K562 (cell line): ENCODE measurements around the gene ZNF593OS. TPM values are rescaled to one million over a fixed set of nuclear protein-coding genes. Genes with fewer than 3 reads are reported as not detected.
A peak's percentile ranks its signal among the peaks of the same experiment; 100 is the strongest.

Source experiments
- CEBPG ChIP-seq, 3 experiments: fragments of 200-800 bp in 1 of 3; sonication (Bioruptor generic) in 1 of 3; sonication (generic) in 1 of 3; formaldehyde crosslinking in 1 of 3; IDR thresholded peaks in 2 of 3; conservative IDR thresholded peaks in 1 of 3; 2 replicates each; pipeline versions ENCODE4 v1.6.1 to v1.8.0; 2016 to 2022; ENCODE audit warnings: missing compliant biosample characterization in 2 of 3, missing genetic modification characterization in 2 of 3, mild to moderate bottlenecking in 1 of 3, missing genetic modification reagents in 1 of 3
- DDX20 ChIP-seq: fragments of 450-650 bp; IDR thresholded peaks from 2 replicates; pipeline ENCODE4 v1.6.1; 2016; ENCODE audit warnings: missing genetic modification characterization, low read depth, mild to moderate bottlenecking, missing compliant biosample characterization, moderate library complexity
- HDAC3 ChIP-seq: fragments of 450-650 bp; IDR thresholded peaks from 2 replicates; pipeline ENCODE4 v1.6.1; 2018; ENCODE audit warnings: borderline replicate concordance, mild to moderate bottlenecking, moderate library complexity; ENCODE audit not compliant: partially characterized antibody
- NUFIP1 ChIP-seq: fragments of 450-650 bp; IDR thresholded peaks from 2 replicates; pipeline ENCODE4 v1.6.1; 2018; ENCODE audit not compliant: partially characterized antibody
- PCBP1 ChIP-seq: fragments of 200-400 bp; formaldehyde crosslinking; IDR thresholded peaks from 2 replicates; pipeline ENCODE4 v1.6.1; 2018; ENCODE audit warnings: mild to moderate bottlenecking, low read depth, low read length; ENCODE audit not compliant: poor library complexity, severe bottlenecking
- POLR2AphosphoS5 ChIP-seq: IDR thresholded peaks from 2 replicates; pipeline ENCODE4 v1.6.1; 2011; ENCODE audit warnings: mild to moderate bottlenecking, low read depth, low read length, moderate library complexity; ENCODE audit not compliant: control insufficient read depth, insufficient read depth
- POLR2G ChIP-seq: fragments of 200-400 bp; formaldehyde crosslinking; IDR thresholded peaks from 2 replicates; pipeline ENCODE4 v1.6.1; 2017; ENCODE audit warnings: low read depth, mild to moderate bottlenecking, antibody characterized with exemption, low read length, moderate library complexity
- TGIF2 ChIP-seq: sonication (generic); formaldehyde crosslinking; IDR thresholded peaks from 2 replicates; pipeline ENCODE4 v1.8.1; 2022; ENCODE audit warnings: mild to moderate bottlenecking, missing genetic modification reagents, moderate library complexity
- ZNF121 ChIP-seq: sonication (generic); formaldehyde crosslinking; conservative IDR thresholded peaks from 2 replicates; pipeline ENCODE4 v1.8.0; 2022; ENCODE audit warnings: missing genetic modification reagents
- ZNF668 ChIP-seq: fragments of 250-450 bp; sonication (Bioruptor Pico); IDR thresholded peaks from 2 replicates; pipeline ENCODE4 v1.8.0; 2022; ENCODE audit warnings: mild to moderate bottlenecking, inconsistent platforms
- polyA plus RNA-seq, 8 experiments: library from polyadenylated mRNA; depleted of rRNA in 4 of 8; stranded (reverse) in 5 of 8; unstranded in 3 of 8; fragments of >200 nt; fragmentation: Nextera tagmentation in 2 of 8; fragmentation: Illumina TruSeq in 1 of 8; extraction: Ambion mirVana in 2 of 8; extraction: Trizol in 1 of 8; gene quantifications; 2 replicates each; pipeline versions ENCODE4 v1.2.1 to v1.2.3, GENCODE V29; 2011 to 2014; ENCODE audit warnings: inconsistent platforms in 1 of 8, missing spikeins in 1 of 8
- total RNA-seq, 7 experiments: library from RNA; depleted of rRNA in 6 of 7; stranded (reverse); fragments of >200 nt in 6 of 7; fragmentation: Illumina TruSeq in 2 of 7; extraction: Trizol in 2 of 7; gene quantifications; 2 replicates each; pipeline versions ENCODE4 v1.2.1 to v1.2.3, GENCODE V29; 2011 to 2021; ENCODE audit warnings: low replicate concordance in 1 of 7
- TF ChIP-seq, protein P1 (sequence below): fragments of 250-450 bp; sonication (Bioruptor Pico); IDR thresholded peaks from 2 replicates; pipeline ENCODE4 v1.9.0; 2021; ENCODE audit warnings: mild to moderate bottlenecking, inconsistent platforms
- TF ChIP-seq, protein P2 (sequence below), 2 experiments: fragments of 450-650 bp in 1 of 2; sonication (generic) in 1 of 2; formaldehyde crosslinking in 1 of 2; IDR thresholded peaks in 1 of 2; conservative IDR thresholded peaks in 1 of 2; 2 replicates each; pipeline versions ENCODE4 v1.6.1 to v1.8.1; 2016 to 2023; ENCODE audit warnings: mild to moderate bottlenecking in 2 of 2, moderate library complexity in 2 of 2, inconsistent platforms in 1 of 2, missing genetic modification reagents in 1 of 2
- TF ChIP-seq, protein P3 (sequence below): fragments of 450-650 bp; formaldehyde crosslinking; IDR thresholded peaks from 2 replicates; pipeline ENCODE4 v1.4.0; 2020; ENCODE audit warnings: mild to moderate bottlenecking, moderate library complexity
- TF ChIP-seq, protein P4 (sequence below): IDR thresholded peaks from 2 replicates; pipeline ENCODE4 v1.6.1; 2011; ENCODE audit not compliant: insufficient read length; ENCODE audit errors: extremely low read depth

The ZNF593OS gene
- total and polyA plus RNA-seq, 9 of the 15 experiments (the other 6 are each of a cell fraction or from before 2014, with no cell fraction given): 0.24 to 0.27 TPM; not detected in 7

DNA sequence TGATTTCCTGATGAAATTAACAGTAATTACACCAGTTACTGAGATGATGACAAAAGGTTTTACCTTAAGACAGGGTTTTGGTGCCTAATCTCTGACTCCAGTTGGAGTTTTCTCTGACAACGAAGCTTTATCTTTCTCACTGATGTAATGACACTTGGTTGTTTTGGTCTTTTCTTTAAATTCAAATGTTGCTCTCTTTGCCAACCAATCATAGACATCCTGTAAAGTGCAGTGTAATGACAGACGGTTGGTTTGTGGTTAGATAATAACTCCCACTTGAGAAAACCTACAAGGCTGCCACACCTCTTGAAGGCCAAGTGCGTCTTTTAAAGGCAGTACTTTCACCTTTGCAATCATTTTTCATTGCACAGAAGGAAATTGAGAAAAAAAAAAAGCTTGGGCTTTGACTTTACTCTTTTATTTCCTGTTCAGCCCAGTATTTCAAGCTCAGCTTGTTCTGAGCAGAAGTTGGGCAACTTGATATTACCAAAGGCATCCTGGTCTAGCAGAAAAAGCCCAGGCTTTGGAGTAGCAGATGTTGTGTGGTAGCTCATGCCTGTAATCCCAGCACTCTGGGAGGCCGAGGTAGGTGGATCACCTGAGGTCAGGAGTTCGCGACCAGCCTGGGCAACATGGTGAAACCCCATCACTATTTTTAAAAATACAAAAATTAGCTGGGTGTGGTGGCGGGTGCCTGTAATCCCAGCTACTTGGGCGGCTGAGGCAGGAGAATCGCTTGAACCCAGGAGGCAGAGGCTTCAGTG lies 45.1 kb downstream of the ZNF593OS start (continued):
- TF ChIP-seq, protein P1, sequence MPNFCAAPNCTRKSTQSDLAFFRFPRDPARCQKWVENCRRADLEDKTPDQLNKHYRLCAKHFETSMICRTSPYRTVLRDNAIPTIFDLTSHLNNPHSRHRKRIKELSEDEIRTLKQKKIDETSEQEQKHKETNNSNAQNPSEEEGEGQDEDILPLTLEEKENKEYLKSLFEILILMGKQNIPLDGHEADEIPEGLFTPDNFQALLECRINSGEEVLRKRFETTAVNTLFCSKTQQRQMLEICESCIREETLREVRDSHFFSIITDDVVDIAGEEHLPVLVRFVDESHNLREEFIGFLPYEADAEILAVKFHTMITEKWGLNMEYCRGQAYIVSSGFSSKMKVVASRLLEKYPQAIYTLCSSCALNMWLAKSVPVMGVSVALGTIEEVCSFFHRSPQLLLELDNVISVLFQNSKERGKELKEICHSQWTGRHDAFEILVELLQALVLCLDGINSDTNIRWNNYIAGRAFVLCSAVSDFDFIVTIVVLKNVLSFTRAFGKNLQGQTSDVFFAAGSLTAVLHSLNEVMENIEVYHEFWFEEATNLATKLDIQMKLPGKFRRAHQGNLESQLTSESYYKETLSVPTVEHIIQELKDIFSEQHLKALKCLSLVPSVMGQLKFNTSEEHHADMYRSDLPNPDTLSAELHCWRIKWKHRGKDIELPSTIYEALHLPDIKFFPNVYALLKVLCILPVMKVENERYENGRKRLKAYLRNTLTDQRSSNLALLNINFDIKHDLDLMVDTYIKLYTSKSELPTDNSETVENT (CRISPR knock-in tag): peak; percentile 57; the same call in 1 of the 2 replicates
- TF ChIP-seq, protein P2, sequence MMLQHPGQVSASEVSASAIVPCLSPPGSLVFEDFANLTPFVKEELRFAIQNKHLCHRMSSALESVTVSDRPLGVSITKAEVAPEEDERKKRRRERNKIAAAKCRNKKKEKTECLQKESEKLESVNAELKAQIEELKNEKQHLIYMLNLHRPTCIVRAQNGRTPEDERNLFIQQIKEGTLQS (IDR thresholded peaks at IDR 0.05): peak; percentile 94
- TF ChIP-seq, protein P2 (CRISPR knock-in tag; conservative IDR thresholded peaks at IDR 0.05): peak; percentile 81; the same call in 1 of the 2 replicates
- TF ChIP-seq ZNF668 (CRISPR knock-in tag): peak; percentile 48; the same call in 1 of the 2 replicates
- TF ChIP-seq, protein P3, sequence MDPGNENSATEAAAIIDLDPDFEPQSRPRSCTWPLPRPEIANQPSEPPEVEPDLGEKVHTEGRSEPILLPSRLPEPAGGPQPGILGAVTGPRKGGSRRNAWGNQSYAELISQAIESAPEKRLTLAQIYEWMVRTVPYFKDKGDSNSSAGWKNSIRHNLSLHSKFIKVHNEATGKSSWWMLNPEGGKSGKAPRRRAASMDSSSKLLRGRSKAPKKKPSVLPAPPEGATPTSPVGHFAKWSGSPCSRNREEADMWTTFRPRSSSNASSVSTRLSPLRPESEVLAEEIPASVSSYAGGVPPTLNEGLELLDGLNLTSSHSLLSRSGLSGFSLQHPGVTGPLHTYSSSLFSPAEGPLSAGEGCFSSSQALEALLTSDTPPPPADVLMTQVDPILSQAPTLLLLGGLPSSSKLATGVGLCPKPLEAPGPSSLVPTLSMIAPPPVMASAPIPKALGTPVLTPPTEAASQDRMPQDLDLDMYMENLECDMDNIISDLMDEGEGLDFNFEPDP: peak; percentile 83; the same call in 1 of the 2 replicates
- no peak for TF ChIP-seq NUFIP1
- TF ChIP-seq HDAC3: peak; percentile 97
- TF ChIP-seq CEBPG (CRISPR knock-in tag; IDR thresholded peaks at IDR 0.05): peak; percentile 89
- TF ChIP-seq CEBPG (tag; conservative IDR thresholded peaks at IDR 0.05 in 1 of 2, IDR thresholded peaks at IDR 0.05 in 1 of 2): peak; percentile 81 to 95
- peak; percentile 90 for TF ChIP-seq POLR2AphosphoS5
- TF ChIP-seq, protein P4, sequence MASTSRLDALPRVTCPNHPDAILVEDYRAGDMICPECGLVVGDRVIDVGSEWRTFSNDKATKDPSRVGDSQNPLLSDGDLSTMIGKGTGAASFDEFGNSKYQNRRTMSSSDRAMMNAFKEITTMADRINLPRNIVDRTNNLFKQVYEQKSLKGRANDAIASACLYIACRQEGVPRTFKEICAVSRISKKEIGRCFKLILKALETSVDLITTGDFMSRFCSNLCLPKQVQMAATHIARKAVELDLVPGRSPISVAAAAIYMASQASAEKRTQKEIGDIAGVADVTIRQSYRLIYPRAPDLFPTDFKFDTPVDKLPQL: peak; percentile 22
- no peak for TF ChIP-seq PCBP1
- TF ChIP-seq TGIF2: no peak
- no peak for TF ChIP-seq ZNF121 (CRISPR knock-in tag)
- TF ChIP-seq POLR2G: peak; percentile 55
- peak; percentile 14 for TF ChIP-seq DDX20
